H1 (cell line): Measurements from ENCODE around the gene CASP9. TPM values are rescaled to one million over a fixed set of nuclear protein-coding genes. Genes with fewer than 3 reads are reported as not detected.

Experiments
- KDM4A ChIP-seq: IDR thresholded peaks from one replicate; pipeline ENCODE4 v1.7.1; 2012; ENCODE audit warnings: low read depth, mild to moderate bottlenecking, moderate library complexity, low read length, inconsistent platforms; ENCODE audit not compliant: severe bottlenecking
- RNF2 ChIP-seq: fragments of 200-900, 300-1000 bp; sonication (generic); IDR thresholded peaks from 2 replicates; pipeline ENCODE4 v1.7.1; 2016; ENCODE audit warnings: borderline replicate concordance, low read depth, mild to moderate bottlenecking, antibody characterized with exemption, low read length; ENCODE audit not compliant: poor library complexity, severe bottlenecking; ENCODE audit errors: missing control alignments
- SUZ12 ChIP-seq: fragments of 200-600 bp; sonication (generic); IDR thresholded peaks from 2 replicates; pipeline ENCODE4 v1.6.1; 2012; ENCODE audit warnings: mild to moderate bottlenecking, inconsistent platforms, low read length, moderate library complexity, mixed read lengths
- TBP ChIP-seq: IDR thresholded peaks from 2 replicates; pipeline ENCODE4 v1.6.1; 2011; ENCODE audit warnings: low read depth, low read length, improper control_type of control experiment
- polyA plus RNA-seq, 7 experiments: library from polyadenylated mRNA; depleted of rRNA in 3 of 7; stranded (reverse) in 5 of 7; unstranded in 2 of 7; fragments of >200 nt in 5 of 7; fragments of 200-250 nt in 2 of 7; gene quantifications; 1 replicate in 5 of 7; 2 replicates in 1 of 7; 4 replicates in 1 of 7; pipeline versions ENCODE4 v1.2.1 to v1.2.3, GENCODE V29; 2011 to 2013; ENCODE audit warnings: missing spikeins in 2 of 7, mixed read lengths in 2 of 7
- total RNA-seq: library from RNA; stranded (reverse); fragmentation: NEBNext Ultra II Directional; extraction: Animal tissue kit (Norgen Biotek cat#: 25700); gene quantifications from 2 replicates; pipeline ENCODE4 v1.2.1, GENCODE V29; 2021

The CASP9 gene
- total and polyA plus RNA-seq, 2 of the 8 experiments (the other 6 are each of a cell fraction or from before 2014, with no cell fraction given), result 14.8 to 36.3 TPM

DNA sequence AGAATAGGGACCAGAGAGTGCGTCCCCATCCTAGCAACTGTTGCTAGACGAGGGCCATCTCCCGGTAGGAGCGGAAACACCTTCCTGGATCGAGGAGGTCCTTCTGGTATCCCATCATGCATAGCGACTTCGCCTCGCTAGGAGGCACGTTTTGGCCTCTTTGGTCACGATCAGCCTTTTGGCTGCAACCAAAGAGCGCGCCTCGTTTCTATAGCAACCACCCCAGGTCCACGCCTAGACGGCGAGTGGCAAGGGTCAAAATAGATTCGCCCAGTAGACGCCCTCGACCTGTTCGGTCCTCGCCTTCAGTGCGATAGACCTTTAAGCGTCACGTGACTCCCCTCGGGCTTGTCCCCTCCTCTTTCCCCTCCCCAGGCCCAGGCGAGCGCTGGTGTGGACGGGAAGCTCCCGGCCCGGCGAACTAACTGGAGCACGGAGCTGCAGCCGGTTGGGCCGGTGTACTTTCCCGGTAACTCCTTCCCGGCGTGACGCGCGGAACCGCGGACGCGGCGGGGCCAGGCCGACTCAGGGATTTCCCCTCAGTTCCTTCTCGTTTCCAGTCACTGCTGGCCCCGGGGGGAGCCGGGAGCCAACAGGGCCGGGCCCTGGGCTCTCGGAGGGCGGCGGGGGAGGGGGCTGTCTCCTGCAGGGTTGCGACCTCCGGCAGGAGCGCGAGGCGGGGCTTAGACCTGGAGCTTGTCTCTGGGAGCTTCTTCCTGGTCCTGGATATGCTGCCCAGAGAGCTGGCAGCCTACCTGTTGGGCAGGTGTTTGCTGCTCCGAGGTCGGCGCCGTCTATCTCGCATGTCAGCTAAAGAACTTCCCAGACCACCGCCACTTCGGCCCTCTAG lies 2.7 kb upstream of the CASP9 start, which contains the start of gene DNAJC16 (continued):
- TF ChIP-seq RNF2 (no peak), TBP (peak; percentile 82), KDM4A (peak; percentile 72), SUZ12 (no peak)
